ENCODE data around the gene ZSWIM4.
A peak's percentile ranks its signal among the peaks of the same experiment; 100 is the strongest.

The ZSWIM4 gene

GRCh38 chr19:13795595-13796300 is 505 bp downstream of the ZSWIM4 start:
- Mint-ChIP-seq H3K9me3 (no peaks in the 10 kb centered on the region), H3K27ac (peak overlapping the region; percentile 53), H3K4me3 (peak overlapping the region; percentile 96), H3K36me3 (no peaks in the 10 kb centered on the region), H3K27me3 (no peaks in the 10 kb centered on the region), H3K4me1 (peaks cover 22% of the 10 kb centered on the region)

- Mint-ChIP-seq H3K27ac (peak overlapping the region; percentile 53), H3K4me1 (peaks cover 22% of the 10 kb centered on the region), H3K4me3 (peak overlapping the region; percentile 78), H3K36me3 (no peaks in the 10 kb centered on the region), H3K27me3 (no peaks in the 10 kb centered on the region), H3K9me3 (no peaks in the 10 kb centered on the region)
Measured at GRCh38 chr19:13796301-13797057, 1.2 kb downstream of the ZSWIM4 start.

GRCh38 chr19:13797058-13797440 is 1.8 kb downstream of the ZSWIM4 start:
- Mint-ChIP-seq H3K36me3 (no peaks in the 10 kb centered on the region), H3K27ac (no peak overlapping the region), H3K4me1 (peaks cover 22% of the 10 kb centered on the region), H3K9me3 (no peaks in the 10 kb centered on the region), H3K4me3 (peak overlapping the region; percentile 78), H3K27me3 (no peaks in the 10 kb centered on the region)

- Mint-ChIP-seq H3K4me1 (peaks cover 22% of the 10 kb centered on the region), H3K27ac (no peak overlapping the region), H3K27me3 (no peaks in the 10 kb centered on the region), H3K9me3 (no peaks in the 10 kb centered on the region), H3K36me3 (no peaks in the 10 kb centered on the region), H3K4me3 (no peak overlapping the region)
Measured at GRCh38 chr19:13797870-13798269, 2.6 kb downstream of the ZSWIM4 start.

GRCh38 chr19:13799669-13800068 is 4.4 kb downstream of the ZSWIM4 start:
- Mint-ChIP-seq H3K4me1 (peaks cover 18% of the 10 kb centered on the region), H3K4me3 (no peak overlapping the region), H3K9me3 (no peaks in the 10 kb centered on the region), H3K36me3 (no peaks in the 10 kb centered on the region), H3K27me3 (no peaks in the 10 kb centered on the region), H3K27ac (no peak overlapping the region)

GRCh38 chr19:13803038-13803437 is 7.8 kb downstream of the ZSWIM4 start:
- Mint-ChIP-seq H3K9me3 (no peaks in the 10 kb centered on the region), H3K4me3 (no peak overlapping the region), H3K36me3 (no peaks in the 10 kb centered on the region), H3K27me3 (no peaks in the 10 kb centered on the region), H3K27ac (no peak overlapping the region), H3K4me1 (no peaks in the 10 kb centered on the region)

- Mint-ChIP-seq H3K27me3 (no peaks in the 10 kb centered on the region), H3K9me3 (no peaks in the 10 kb centered on the region), H3K36me3 (no peaks in the 10 kb centered on the region), H3K4me3 (no peak overlapping the region), H3K4me1 (no peaks in the 10 kb centered on the region), H3K27ac (no peak overlapping the region)
Measured at GRCh38 chr19:13804830-13805683, 9.8 kb downstream of the ZSWIM4 start.

GRCh38 chr19:13806728-13807127 is 11.5 kb downstream of the ZSWIM4 start:
- Mint-ChIP-seq H3K36me3 (no peaks in the 10 kb centered on the region), H3K4me1 (no peaks in the 10 kb centered on the region), H3K4me3 (no peak overlapping the region), H3K9me3 (no peaks in the 10 kb centered on the region), H3K27ac (no peak overlapping the region), H3K27me3 (no peaks in the 10 kb centered on the region)

GRCh38 chr19:13807421-13808021 is 12.3 kb downstream of the ZSWIM4 start:
- Mint-ChIP-seq H3K36me3 (no peaks in the 10 kb centered on the region), H3K4me1 (no peaks in the 10 kb centered on the region), H3K9me3 (no peaks in the 10 kb centered on the region), H3K27ac (no peak overlapping the region), H3K4me3 (no peak overlapping the region), H3K27me3 (no peaks in the 10 kb centered on the region)

GRCh38 chr19:13808856-13809255 is 13.6 kb downstream of the ZSWIM4 start:
- no peaks in the 10 kb centered on the region for H3K9me3 Mint-ChIP-seq
- no peaks in the 10 kb centered on the region for H3K27me3 Mint-ChIP-seq
- H3K27ac Mint-ChIP-seq: no peak overlapping the region
- no peaks in the 10 kb centered on the region for H3K4me1 Mint-ChIP-seq
- peaks cover 3% of the 10 kb centered on the region for H3K36me3 Mint-ChIP-seq
- H3K4me3 Mint-ChIP-seq: no peak overlapping the region

GRCh38 chr19:13812544-13812943 is 17.3 kb downstream of the ZSWIM4 start:
- Mint-ChIP-seq H3K36me3 (peaks cover 3% of the 10 kb centered on the region), H3K27ac (no peak overlapping the region), H3K27me3 (no peaks in the 10 kb centered on the region), H3K9me3 (no peaks in the 10 kb centered on the region), H3K4me3 (no peak overlapping the region), H3K4me1 (peaks cover 3% of the 10 kb centered on the region)

GRCh38 chr19:13813147-13813546 is 17.9 kb downstream of the ZSWIM4 start:
- Mint-ChIP-seq H3K27ac (no peak overlapping the region), H3K9me3 (no peaks in the 10 kb centered on the region), H3K27me3 (no peaks in the 10 kb centered on the region), H3K36me3 (peaks cover 3% of the 10 kb centered on the region), H3K4me3 (no peak overlapping the region), H3K4me1 (peaks cover 3% of the 10 kb centered on the region)

- Mint-ChIP-seq H3K4me3 (no peak overlapping the region), H3K4me1 (peaks cover 3% of the 10 kb centered on the region)
Measured at GRCh38 chr19:13814550-13814949, 19.3 kb downstream of the ZSWIM4 start.

GRCh38 chr19:13817018-13817614 is 21.9 kb downstream of the ZSWIM4 start:
- Mint-ChIP-seq H3K4me1 (peaks cover 3% of the 10 kb centered on the region), H3K36me3 (peaks cover 6% of the 10 kb centered on the region), H3K27ac (no peak overlapping the region), H3K4me3 (no peak overlapping the region), H3K9me3 (no peaks in the 10 kb centered on the region), H3K27me3 (no peaks in the 10 kb centered on the region)

More at GRCh38 chr19:13814550-13814949, 19.3 kb downstream of the ZSWIM4 start:
- Mint-ChIP-seq H3K27ac (no peak overlapping the region), H3K36me3 (peaks cover 3% of the 10 kb centered on the region), H3K27me3 (no peaks in the 10 kb centered on the region), H3K9me3 (no peaks in the 10 kb centered on the region)

Data from activated naive CD4-positive, alpha-beta T cell treated with anti-CD3 and anti-CD28 coated beads, Interleukin-2, amount 50 U/mL, for 24 hours (primary cell).